ENCODE measurements around the gene TRDN.
"Not testable (repeated sequence)": the region's sequence is repeated elsewhere in the genome, so short reads cannot be mapped to it uniquely, and the experiment has no call there.

Gene TRDN

DNA sequence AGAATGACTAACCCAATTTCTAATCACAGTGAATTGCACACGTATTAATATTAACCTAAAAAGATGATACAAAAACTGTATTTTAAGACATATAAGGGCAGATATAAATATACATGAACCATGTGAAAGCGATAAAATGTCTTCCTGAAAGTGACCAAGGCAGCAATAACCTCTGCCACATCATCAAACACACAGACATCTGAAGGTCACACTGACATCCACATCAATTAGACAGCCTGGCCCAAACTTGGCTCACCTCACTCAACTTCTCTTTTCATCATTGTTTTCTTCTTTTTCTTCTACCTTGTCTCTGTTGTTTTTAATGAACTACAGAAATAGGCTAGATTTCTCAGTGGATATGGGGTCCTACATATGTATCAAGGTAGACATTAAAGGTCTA is 128.5 kb downstream of the TRDN start:
- Histone ChIP-seq H3K9me3 (ENCODE audit: control insufficient read depth, insufficient read depth, low read length) (no peaks in the 10 kb centered on the region), H3K36me3 (ENCODE audit: control insufficient read depth, insufficient read depth, low read length) (no peaks in the 10 kb centered on the region), H3K4me3 (ENCODE audit: low read depth, low read length) (no peak overlapping the region), H3K4me1 (ENCODE audit: control insufficient read depth, insufficient read depth, low read length) (peaks cover 3% of the 10 kb centered on the region; the same call in 1 of the 2 replicates), H3K27ac (ENCODE audit: low read depth, low read length) (no peak overlapping the region), H3K9ac (ENCODE audit: low read depth, low read length) (no peak overlapping the region), H3K27me3 (ENCODE audit: control insufficient read depth, insufficient read depth, low read length) (no peaks in the 10 kb centered on the region)

DNA sequence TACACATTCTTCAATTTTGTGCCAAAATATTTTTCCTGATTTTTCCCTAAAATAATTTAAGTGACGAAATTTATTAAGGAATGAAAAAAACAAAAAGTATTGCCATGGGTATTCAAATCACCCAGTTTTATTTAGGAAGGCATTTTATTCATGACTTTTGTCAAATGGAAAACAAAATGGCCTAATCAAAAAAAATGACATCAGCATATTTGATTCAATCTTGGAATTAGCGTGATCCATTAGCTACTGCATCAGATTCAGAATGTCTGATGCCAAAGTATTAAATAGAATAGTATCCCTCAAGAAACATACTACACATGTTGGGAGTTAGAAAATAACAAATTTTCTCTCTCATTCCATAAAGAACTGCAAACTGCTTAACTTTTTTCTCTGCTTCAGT is 129.2 kb downstream of the TRDN start:
- Histone ChIP-seq H3K27ac (ENCODE audit: low read depth, low read length) (no peak overlapping the region), H3K4me3 (ENCODE audit: low read depth, low read length) (no peak overlapping the region), H3K9me3 (ENCODE audit: control insufficient read depth, insufficient read depth, low read length) (no peaks in the 10 kb centered on the region), H3K36me3 (ENCODE audit: control insufficient read depth, insufficient read depth, low read length) (no peaks in the 10 kb centered on the region), H3K4me1 (ENCODE audit: control insufficient read depth, insufficient read depth, low read length) (no peaks in the 10 kb centered on the region), H3K27me3 (ENCODE audit: control insufficient read depth, insufficient read depth, low read length) (no peaks in the 10 kb centered on the region), H3K9ac (ENCODE audit: low read depth, low read length) (no peak overlapping the region)

- H3K27ac ChIP-seq (ENCODE audit: low read depth, low read length): no peak overlapping the region
- H3K36me3 ChIP-seq (ENCODE audit: control insufficient read depth, insufficient read depth, low read length): no peaks in the 10 kb centered on the region
- no peaks in the 10 kb centered on the region for H3K27me3 ChIP-seq (ENCODE audit: control insufficient read depth, insufficient read depth, low read length)
- H3K9me3 ChIP-seq (ENCODE audit: control insufficient read depth, insufficient read depth, low read length): no peaks in the 10 kb centered on the region
- no peak overlapping the region for H3K4me3 ChIP-seq (ENCODE audit: low read depth, low read length)
- no peak overlapping the region for H3K9ac ChIP-seq (ENCODE audit: low read depth, low read length)
- H3K4me1 ChIP-seq (ENCODE audit: control insufficient read depth, insufficient read depth, low read length): no peaks in the 10 kb centered on the region
Observed at GRCh38 chr6:123503619-123504018, 133.1 kb downstream of the TRDN start.

DNA sequence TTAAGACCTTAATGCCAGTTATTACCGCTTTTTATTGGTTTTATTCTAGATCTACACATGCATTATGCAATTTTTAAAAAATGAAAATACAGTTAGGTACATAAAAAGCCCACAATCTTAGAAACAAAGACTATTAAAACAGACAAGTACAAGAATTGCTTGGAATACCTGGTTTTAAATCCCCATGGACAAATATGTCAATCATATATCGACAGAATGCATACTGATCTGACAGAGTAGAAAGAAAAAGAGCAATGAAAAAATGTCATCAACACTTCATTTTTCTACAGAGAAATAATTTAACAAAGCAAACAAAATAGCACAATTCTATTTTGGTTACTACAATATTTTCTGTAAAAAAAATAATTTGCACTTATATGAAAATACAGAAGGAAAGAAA is 139.7 kb downstream of the TRDN start:
- H3K4me3 ChIP-seq (ENCODE audit: low read depth, low read length): no peak overlapping the region
- no peaks in the 10 kb centered on the region for H3K4me1 ChIP-seq (ENCODE audit: control insufficient read depth, insufficient read depth, low read length)
- H3K27ac ChIP-seq (ENCODE audit: low read depth, low read length): no peak overlapping the region
- H3K9me3 ChIP-seq (ENCODE audit: control insufficient read depth, insufficient read depth, low read length): no peaks in the 10 kb centered on the region
- H3K27me3 ChIP-seq (ENCODE audit: control insufficient read depth, insufficient read depth, low read length): no peaks in the 10 kb centered on the region
- no peaks in the 10 kb centered on the region for H3K36me3 ChIP-seq (ENCODE audit: control insufficient read depth, insufficient read depth, low read length)
- no peak overlapping the region for H3K9ac ChIP-seq (ENCODE audit: low read depth, low read length)

- Histone ChIP-seq H3K27me3 (ENCODE audit: control insufficient read depth, insufficient read depth, low read length) (no peaks in the 10 kb centered on the region), H3K4me1 (ENCODE audit: control insufficient read depth, insufficient read depth, low read length) (no peaks in the 10 kb centered on the region), H3K4me3 (ENCODE audit: low read depth, low read length) (no peak overlapping the region), H3K27ac (ENCODE audit: low read depth, low read length) (no peak overlapping the region), H3K9me3 (ENCODE audit: control insufficient read depth, insufficient read depth, low read length) (no peaks in the 10 kb centered on the region), H3K9ac (ENCODE audit: low read depth, low read length) (no peak overlapping the region), H3K36me3 (ENCODE audit: control insufficient read depth, insufficient read depth, low read length) (no peaks in the 10 kb centered on the region)
Observed at GRCh38 chr6:123489589-123489988, 147.2 kb downstream of the TRDN start.

GRCh38 chr6:123480986-123481385 is 155.8 kb downstream of the TRDN start:
- Histone ChIP-seq H3K9ac (ENCODE audit: low read depth, low read length) (no peak overlapping the region), H3K4me1 (ENCODE audit: control insufficient read depth, insufficient read depth, low read length) (no peaks in the 10 kb centered on the region), H3K9me3 (ENCODE audit: control insufficient read depth, insufficient read depth, low read length) (no peaks in the 10 kb centered on the region), H3K4me3 (ENCODE audit: low read depth, low read length) (no peak overlapping the region), H3K27me3 (ENCODE audit: control insufficient read depth, insufficient read depth, low read length) (no peaks in the 10 kb centered on the region), H3K27ac (ENCODE audit: low read depth, low read length) (no peak overlapping the region), H3K36me3 (ENCODE audit: control insufficient read depth, insufficient read depth, low read length) (no peaks in the 10 kb centered on the region)

DNA sequence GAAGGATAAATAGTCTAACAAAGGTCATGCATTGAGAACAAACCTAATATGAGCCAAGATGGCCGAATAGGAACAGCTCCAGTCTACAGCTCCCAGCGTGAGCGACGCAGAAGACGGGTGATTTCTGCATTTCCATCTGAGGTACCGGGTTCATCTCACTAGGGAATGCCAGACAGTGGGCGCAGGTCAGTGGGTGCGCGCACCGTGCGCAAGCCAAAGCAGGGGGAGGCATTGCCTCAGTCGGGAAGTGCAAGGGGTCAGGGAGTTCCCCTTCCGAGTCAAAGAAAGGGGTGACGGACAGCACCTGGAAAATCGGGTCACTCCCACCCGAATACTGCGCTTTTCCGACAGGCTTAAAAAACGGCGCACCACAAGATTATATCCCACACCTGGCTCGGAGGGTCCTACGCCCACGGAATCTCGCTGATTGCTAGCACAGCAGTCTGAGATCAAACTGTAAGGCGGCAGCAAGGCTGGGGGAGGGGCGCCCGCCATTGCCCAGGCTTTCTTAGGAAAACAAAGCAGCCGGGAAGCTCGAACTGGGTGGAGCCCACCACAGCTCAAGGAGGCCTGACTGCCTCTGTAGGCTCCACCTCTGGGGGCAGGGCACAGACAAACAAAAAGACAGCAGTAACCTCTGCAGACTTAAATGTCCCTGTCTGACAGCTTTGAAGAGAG is 164.6 kb downstream of the TRDN start:
- not testable (repeated sequence) for H3K4me1 ChIP-seq (ENCODE audit: control insufficient read depth, insufficient read depth, low read length); H3K9me3 ChIP-seq (ENCODE audit: control insufficient read depth, insufficient read depth, low read length); H3K27me3 ChIP-seq (ENCODE audit: control insufficient read depth, insufficient read depth, low read length); H3K4me3 ChIP-seq (ENCODE audit: low read depth, low read length); H3K27ac ChIP-seq (ENCODE audit: low read depth, low read length); H3K36me3 ChIP-seq (ENCODE audit: control insufficient read depth, insufficient read depth, low read length); H3K9ac ChIP-seq (ENCODE audit: low read depth, low read length)

DNA sequence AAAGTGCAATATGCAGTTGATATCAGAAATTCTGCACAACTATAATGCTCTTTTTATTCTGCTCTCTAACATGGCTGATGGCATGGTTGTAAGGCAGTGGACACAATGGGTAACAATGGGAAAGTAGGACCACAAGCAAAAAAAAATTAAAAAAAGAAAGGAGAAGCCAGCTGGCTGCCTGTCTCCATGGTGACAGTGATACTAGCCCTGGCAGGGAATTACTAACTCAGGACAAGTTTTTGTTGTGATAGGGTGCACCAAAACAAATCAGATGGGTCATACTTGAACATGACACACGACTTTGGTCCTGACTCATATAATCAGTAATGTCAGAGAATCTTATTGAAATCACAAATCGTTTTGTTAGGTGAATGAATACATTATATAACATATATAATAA is 169.4 kb downstream of the TRDN start:
- H3K4me1 ChIP-seq (ENCODE audit: control insufficient read depth, insufficient read depth, low read length): no peaks in the 10 kb centered on the region
- no peaks in the 10 kb centered on the region for H3K36me3 ChIP-seq (ENCODE audit: control insufficient read depth, insufficient read depth, low read length)
- H3K9ac ChIP-seq (ENCODE audit: low read depth, low read length): no peak overlapping the region
- no peaks in the 10 kb centered on the region for H3K27me3 ChIP-seq (ENCODE audit: control insufficient read depth, insufficient read depth, low read length)
- no peak overlapping the region for H3K27ac ChIP-seq (ENCODE audit: low read depth, low read length)
- no peaks in the 10 kb centered on the region; the same call in 1 of the 2 replicates for H3K9me3 ChIP-seq (ENCODE audit: control insufficient read depth, insufficient read depth, low read length)
- no peak overlapping the region for H3K4me3 ChIP-seq (ENCODE audit: low read depth, low read length)

DNA sequence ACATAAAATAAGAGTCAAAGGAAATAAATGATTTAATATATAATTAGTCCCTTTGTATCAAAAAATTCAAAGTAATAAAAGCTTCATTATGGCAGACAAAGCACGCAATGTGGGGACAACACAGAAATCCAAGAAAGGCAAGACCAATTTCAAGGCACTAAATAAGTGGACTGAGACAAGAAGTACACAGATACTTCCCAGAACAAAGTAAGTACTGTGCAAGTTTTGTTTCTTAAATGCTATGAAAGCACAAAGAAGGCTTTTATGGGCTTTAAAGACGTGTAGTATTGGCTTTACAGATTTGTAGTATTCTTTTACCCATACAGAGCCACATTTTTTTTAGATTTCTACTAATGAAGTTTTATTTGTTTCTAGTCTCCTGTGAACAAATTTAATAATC is 174.6 kb downstream of the TRDN start:
- Histone ChIP-seq H3K36me3 (ENCODE audit: control insufficient read depth, insufficient read depth, low read length) (no peaks in the 10 kb centered on the region), H3K9ac (ENCODE audit: low read depth, low read length) (no peak overlapping the region), H3K4me3 (ENCODE audit: low read depth, low read length) (no peak overlapping the region), H3K9me3 (ENCODE audit: control insufficient read depth, insufficient read depth, low read length) (no peaks in the 10 kb centered on the region; the same call in 1 of the 2 replicates), H3K27me3 (ENCODE audit: control insufficient read depth, insufficient read depth, low read length) (no peaks in the 10 kb centered on the region), H3K27ac (ENCODE audit: low read depth, low read length) (no peak overlapping the region), H3K4me1 (ENCODE audit: control insufficient read depth, insufficient read depth, low read length) (no peaks in the 10 kb centered on the region)

DNA sequence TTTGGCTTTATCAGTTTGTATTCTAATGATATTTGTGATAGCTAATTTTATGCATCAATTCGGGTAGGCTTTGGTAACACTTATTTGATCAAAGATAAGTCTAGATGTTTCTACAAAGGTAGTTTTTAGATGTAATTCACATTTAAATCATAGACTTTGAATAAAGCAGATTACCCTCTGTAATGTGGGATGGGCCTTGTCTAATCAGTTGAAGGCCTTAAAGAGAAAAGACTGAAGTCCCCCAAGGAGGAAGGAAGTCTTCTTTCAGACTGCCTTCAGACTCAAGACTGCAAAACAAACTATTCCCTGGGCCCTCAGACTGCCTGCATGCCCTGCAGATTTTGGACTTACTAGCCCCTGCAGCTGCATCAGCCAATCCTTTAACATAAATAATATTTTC is 178.5 kb downstream of the TRDN start:
- Histone ChIP-seq H3K9ac (ENCODE audit: low read depth, low read length) (no peak overlapping the region), H3K27me3 (ENCODE audit: control insufficient read depth, insufficient read depth, low read length) (no peaks in the 10 kb centered on the region), H3K36me3 (ENCODE audit: control insufficient read depth, insufficient read depth, low read length) (no peaks in the 10 kb centered on the region), H3K9me3 (ENCODE audit: control insufficient read depth, insufficient read depth, low read length) (peaks cover 8% of the 10 kb centered on the region; the same call in 1 of the 2 replicates), H3K27ac (ENCODE audit: low read depth, low read length) (no peak overlapping the region), H3K4me3 (ENCODE audit: low read depth, low read length) (no peak overlapping the region), H3K4me1 (ENCODE audit: control insufficient read depth, insufficient read depth, low read length) (no peaks in the 10 kb centered on the region)

DNA sequence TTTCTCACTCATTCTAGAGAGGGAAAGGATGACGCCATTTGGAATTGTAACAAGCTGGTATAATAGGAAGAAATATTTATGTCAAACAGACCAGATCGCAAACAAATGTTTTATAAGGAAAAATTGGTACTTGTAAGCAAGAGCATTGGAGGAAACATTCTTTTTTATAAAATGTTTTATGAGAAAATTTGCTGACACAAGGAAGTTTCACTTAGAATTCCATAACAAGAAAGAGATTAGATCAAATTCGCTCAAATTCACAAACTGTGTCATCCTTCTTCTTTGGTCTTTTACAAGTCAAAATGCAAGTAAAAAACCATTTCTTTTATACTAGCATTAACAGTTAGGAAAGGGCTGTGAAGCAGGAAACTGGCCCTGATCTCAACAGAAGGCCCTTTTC is 179.9 kb downstream of the TRDN start:
- no peak overlapping the region for H3K4me3 ChIP-seq (ENCODE audit: low read depth, low read length)
- H3K4me1 ChIP-seq (ENCODE audit: control insufficient read depth, insufficient read depth, low read length): no peaks in the 10 kb centered on the region
- no peak overlapping the region for H3K27ac ChIP-seq (ENCODE audit: low read depth, low read length)
- peaks cover 8% of the 10 kb centered on the region; the same call in 1 of the 2 replicates for H3K9me3 ChIP-seq (ENCODE audit: control insufficient read depth, insufficient read depth, low read length)
- H3K27me3 ChIP-seq (ENCODE audit: control insufficient read depth, insufficient read depth, low read length): no peaks in the 10 kb centered on the region
- H3K36me3 ChIP-seq (ENCODE audit: control insufficient read depth, insufficient read depth, low read length): no peaks in the 10 kb centered on the region
- H3K9ac ChIP-seq (ENCODE audit: low read depth, low read length): no peak overlapping the region

All from HUES48 (cell line).